Thymus (tissue), 11 donors: Measurements from ENCODE around the gene MARCHF2. TPM values are rescaled to one million over a fixed set of nuclear protein-coding genes. Genes with fewer than 3 reads are reported as not detected.
"Not testable (repeated sequence)": the region's sequence is repeated elsewhere in the genome, so short reads cannot be mapped to it uniquely, and the experiment has no call there.

Experiments
- DNase-seq, 9 donors: peaks; one replicate each; pipeline ENCODE4 v3.0.0-alpha.2; 2013; ENCODE audit warnings: low spot score in 9 of 9, low read depth in 6 of 9, missing footprints in 1 of 9
- H3K27ac ChIP-seq, 2 donors: one replicate each; pipeline ENCODE4 v1.5.1; 2013; ENCODE audit warnings: control low read depth in 1 of 2, low read depth in 1 of 2, low read length in 1 of 2, mild to moderate bottlenecking in 1 of 2, moderate library complexity in 1 of 2
- H3K27me3 ChIP-seq, 2 donors: one replicate each; pipeline ENCODE4 v1.5.1; 2013; ENCODE audit warnings: low read length in 1 of 2; ENCODE audit not compliant: control insufficient read depth in 2 of 2, insufficient read depth in 1 of 2
- H3K36me3 ChIP-seq, 2 donors: one replicate each; pipeline ENCODE4 v1.5.1; 2013; ENCODE audit warnings: low read length in 1 of 2, mild to moderate bottlenecking in 1 of 2, moderate library complexity in 1 of 2; ENCODE audit not compliant: control insufficient read depth in 2 of 2, insufficient read depth in 2 of 2
- H3K4me1 ChIP-seq, 2 donors: one replicate each; pipeline ENCODE4 v1.5.1; 2013; ENCODE audit warnings: low read length in 2 of 2; ENCODE audit not compliant: control insufficient read depth in 2 of 2, insufficient read depth in 2 of 2
- H3K4me3 ChIP-seq, 2 donors: one replicate each; pipeline ENCODE4 v1.5.1; 2013; ENCODE audit warnings: low read length in 2 of 2, control low read depth in 1 of 2, mild to moderate bottlenecking in 1 of 2
- H3K9me3 ChIP-seq, 2 donors: one replicate each; pipeline ENCODE4 v1.5.1; 2013; ENCODE audit warnings: low read length in 1 of 2, mild to moderate bottlenecking in 1 of 2; ENCODE audit not compliant: control insufficient read depth in 2 of 2, insufficient read depth in 1 of 2
- WGBS: extraction: QIAGEN DNeasy Blood & Tissue Kit; methylation state at CpG from one replicate; pipeline ENCODE4 v1.1.7; 2013; 5-methylcytosine and 5-hydroxymethylcytosine counted together
- polyA plus RNA-seq: library from polyadenylated mRNA; stranded (reverse); fragments of 200-250 nt; gene quantifications from one replicate; pipeline ENCODE4 v1.2.3, GENCODE V29; 2013
- total RNA-seq: library from RNA; stranded (reverse); fragments of 120-200 nt; gene quantifications from one replicate; pipeline ENCODE4 v1.2.4, GENCODE V29; 2013
- donor health status: healthy.

Gene MARCHF2
- total and polyA plus RNA-seq, 2 donors = 24.5 to 30.7 TPM

DNA sequence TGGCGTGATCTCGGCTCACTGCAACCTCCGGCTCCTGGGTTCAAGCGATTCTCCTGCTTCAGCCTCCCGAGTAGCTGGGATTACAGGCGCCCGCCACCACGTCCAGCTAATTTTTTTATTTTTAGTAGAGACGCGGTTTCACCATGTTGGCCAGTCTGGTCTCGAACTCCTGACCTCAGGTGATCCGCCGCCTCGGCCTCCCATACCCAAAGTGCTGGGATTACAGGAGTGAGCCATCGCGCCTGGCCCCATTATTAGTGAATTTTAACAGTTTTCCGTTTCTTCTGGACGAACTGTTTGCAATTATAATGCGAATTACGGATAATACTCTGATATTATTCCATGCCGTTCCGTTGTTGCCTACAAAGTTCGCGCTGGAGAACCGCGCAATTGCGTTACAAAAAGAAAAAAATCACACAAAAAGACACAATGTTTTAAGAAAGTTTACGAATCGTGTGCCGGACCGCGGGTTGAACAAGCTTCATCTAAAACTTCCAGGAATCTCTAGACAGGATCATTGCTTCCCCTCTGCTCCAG lies 31.1 kb downstream of the MARCHF2 start:
- not testable (repeated sequence) for DNase-seq, H3K27me3 ChIP-seq, H3K9me3 ChIP-seq
- H3K4me1 ChIP-seq = peaks cover 9 to 38% of the 10 kb centered on the region in 2 donors
- H3K36me3 ChIP-seq = peaks cover under 1 to 29% of the 10 kb centered on the region in 2 donors
- H3K27ac ChIP-seq = peak overlapping the region; percentile 80 to 93
- WGBS = 33% methylated on average over 32 of the region's 32 CpGs
- H3K4me3 ChIP-seq = peak overlapping the region; percentile 79 to 99

DNA sequence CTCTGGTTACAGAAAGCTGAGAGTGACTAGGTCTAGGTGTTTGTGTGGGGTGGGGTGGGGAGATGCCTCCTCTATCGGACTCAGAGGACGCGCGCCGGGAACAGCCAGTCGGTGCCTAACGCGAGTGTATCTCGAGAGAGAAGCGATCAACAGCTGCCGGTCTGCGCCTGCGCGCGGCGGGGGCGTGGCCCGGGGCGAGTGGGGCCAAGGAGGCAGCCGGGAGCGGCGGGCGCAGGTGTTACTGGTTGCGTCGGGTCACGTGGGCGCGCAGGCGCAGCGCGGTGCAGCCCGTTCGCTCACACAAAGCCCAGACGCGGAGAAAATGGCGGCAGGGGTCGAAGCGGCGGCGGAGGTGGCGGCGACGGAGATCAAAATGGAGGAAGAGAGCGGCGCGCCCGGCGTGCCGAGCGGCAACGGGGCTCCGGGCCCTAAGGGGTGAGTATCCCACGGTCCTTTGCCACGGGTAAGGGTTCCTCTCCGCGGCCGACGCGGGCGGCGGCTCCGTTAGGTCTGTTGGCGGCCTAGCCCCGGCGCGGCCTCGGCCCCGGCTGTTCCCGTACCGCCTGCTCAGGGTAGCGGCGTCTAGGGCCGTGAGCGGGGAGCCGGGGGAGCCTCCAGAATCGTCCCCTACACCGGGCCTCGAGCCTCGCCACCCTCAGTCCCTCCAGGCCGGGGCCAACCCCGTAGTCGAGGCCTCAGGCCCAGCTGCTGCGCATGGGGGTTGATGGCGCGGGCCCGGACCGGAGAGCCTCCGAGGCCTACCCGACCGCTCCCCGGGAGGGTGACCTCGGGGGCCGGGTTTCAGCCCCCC lies 31.8 kb downstream of the MARCHF2 start, which contains the start of gene HNRNPM:
Gene HNRNPM, plus strand, starts transcription at position 299 of the 811 bp plus-strand sequence. Its CDS starts 24 bp downstream, at position 323.
- peak; percentile 88 to 99 (median 98) for DNase-seq
- Histone ChIP-seq H3K9me3 (no peaks in the 10 kb centered on the region), H3K4me3 (peak within 1 kb of the TSS; percentile 79 to 99), H3K27ac (peak within 1 kb of the TSS; percentile 81 to 96), H3K36me3 (peaks cover 0 to 33% of the 10 kb centered on the region in 2 donors), H3K4me1 (peaks cover 9 to 41% of the 10 kb centered on the region in 2 donors), H3K27me3 (no peaks in the 10 kb centered on the region)
- WGBS = under 1% methylated on average over 93 of the region's 93 CpGs

DNA sequence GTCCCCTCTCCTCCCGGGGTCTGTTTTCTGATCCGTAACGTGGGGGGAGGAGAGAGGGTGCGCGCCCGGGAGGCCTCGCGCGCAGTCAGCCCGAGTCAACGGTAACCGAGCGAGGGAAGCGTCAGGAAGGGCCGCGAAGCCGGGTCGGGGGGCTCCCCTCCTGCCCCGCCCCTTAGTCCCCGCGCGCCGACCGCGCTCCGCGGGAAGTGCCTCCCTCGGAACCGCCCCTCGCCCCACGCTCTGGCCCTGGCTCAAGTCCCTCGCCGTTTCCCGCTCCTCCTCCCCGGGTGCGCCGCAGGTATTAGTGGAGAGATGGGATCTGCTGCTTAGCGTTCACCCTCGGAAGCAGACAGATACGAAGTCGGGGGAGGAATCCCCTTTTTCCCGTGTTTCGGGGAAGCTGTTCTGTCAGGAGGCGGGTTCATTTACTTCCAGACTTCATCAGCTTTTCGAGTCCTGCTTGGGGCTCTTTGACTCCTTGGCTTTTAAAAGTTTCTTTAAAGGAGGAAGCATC lies 32.4 kb downstream of the MARCHF2 start:
- Histone ChIP-seq H3K27me3 (no peaks in the 10 kb centered on the region), H3K27ac (peak overlapping the region; percentile 81 to 96), H3K9me3 (no peaks in the 10 kb centered on the region), H3K4me1 (peaks cover 9 to 42% of the 10 kb centered on the region in 2 donors), H3K4me3 (peak overlapping the region; percentile 79 to 99), H3K36me3 (peaks cover 0 to 39% of the 10 kb centered on the region in 2 donors)
- DNase-seq = peak in 6 of 9 donors; percentile 34 to 68 (median 40)
- WGBS = under 1% methylated on average over 45 of the region's 45 CpGs

DNA sequence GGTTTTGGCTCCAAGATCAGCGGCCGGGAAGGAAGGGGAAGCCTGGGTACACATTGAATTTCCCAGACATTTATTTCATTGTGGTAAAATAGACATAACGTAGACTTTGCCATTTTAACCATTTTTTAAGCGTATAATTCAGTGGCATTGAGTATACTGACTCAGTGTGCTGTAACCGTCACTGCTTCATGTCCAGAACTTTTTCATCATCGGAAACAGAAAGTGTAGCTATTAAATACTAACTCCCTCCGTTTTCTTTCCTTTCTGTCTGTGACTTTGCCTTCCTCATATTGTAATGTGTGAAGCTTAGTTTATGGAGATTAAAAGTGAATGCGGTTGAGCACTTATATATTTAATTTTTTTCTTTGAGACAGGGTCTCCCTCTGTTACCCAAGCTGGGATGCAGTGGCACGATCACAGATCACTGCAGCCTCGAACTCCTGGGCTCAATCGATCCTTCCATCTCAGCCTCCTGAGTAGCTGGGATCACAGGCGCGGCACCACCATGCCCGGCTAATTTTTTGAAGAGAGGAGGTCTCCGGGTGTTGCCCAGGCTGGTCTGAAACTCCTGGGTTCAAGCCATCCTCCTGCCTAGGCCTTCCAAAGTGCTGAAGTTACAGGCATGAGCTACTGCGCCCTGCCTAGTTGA lies 33.1 kb downstream of the MARCHF2 start:
- WGBS = 54% methylated on average over 16 of the region's 16 CpGs
- Histone ChIP-seq H3K27me3 (no peaks in the 10 kb centered on the region), H3K27ac (peak overlapping the region in 1 of 2 donors; percentile 96), H3K36me3 (peaks cover 0 to 39% of the 10 kb centered on the region in 2 donors), H3K9me3 (no peaks in the 10 kb centered on the region), H3K4me1 (peaks cover 9 to 44% of the 10 kb centered on the region in 2 donors), H3K4me3 (peak overlapping the region; percentile 79 to 99)
- DNase-seq = no peak

DNA sequence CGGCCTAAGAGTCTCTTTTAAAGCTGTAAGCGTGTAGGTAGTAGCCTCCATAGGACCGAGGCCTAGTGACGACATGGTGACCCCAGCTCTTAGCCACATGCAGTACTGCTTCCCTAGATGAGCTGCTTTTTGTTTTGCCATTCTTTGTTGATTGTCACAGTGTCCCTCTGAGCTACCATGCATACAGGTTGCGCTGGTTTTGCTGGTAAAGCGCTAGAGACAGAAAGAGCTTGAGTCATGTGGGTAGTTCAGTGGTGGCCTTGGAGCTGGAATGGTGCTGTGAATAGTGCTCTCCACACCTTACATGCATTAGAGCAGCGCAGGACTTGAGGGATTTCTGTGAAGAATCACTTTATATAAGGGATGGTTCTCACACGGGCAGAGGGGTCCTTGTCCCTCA lies 36.7 kb downstream of the MARCHF2 start:
- Histone ChIP-seq H3K36me3 (peaks cover 29 to 73% of the 10 kb centered on the region in 2 donors), H3K4me3 (no peak overlapping the region), H3K27ac (no peak overlapping the region), H3K27me3 (no peaks in the 10 kb centered on the region), H3K4me1 (peaks cover 18 to 46% of the 10 kb centered on the region in 2 donors), H3K9me3 (no peaks in the 10 kb centered on the region)
- no peak for DNase-seq
- WGBS = 89% methylated on average over 8 of the region's 8 CpGs

DNA sequence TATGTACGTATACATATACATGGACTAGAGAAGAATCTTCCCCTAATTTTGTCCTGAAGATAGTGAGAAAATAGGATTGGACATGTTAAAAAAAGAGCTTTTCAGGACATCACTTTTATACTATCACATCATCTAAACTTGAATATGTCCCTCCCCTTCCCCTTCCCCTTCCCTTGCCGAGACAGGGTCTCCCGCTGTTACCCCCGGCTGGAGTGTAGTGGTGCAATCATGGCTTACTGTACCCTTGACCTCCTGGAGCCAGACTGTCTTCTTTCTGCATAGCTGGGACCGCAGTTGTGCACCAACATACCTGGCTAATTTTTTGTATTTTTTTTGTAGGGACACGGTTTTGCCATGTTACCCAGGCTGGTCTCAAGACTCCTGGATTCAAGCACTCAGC lies 38.3 kb downstream of the MARCHF2 start:
- no peak overlapping the region for H3K27ac ChIP-seq
- 84% methylated on average over 6 of the region's 6 CpGs for WGBS
- no peak for DNase-seq
- H3K9me3 ChIP-seq = no peaks in the 10 kb centered on the region
- H3K4me1 ChIP-seq = peaks cover 16 to 39% of the 10 kb centered on the region in 2 donors
- no peaks in the 10 kb centered on the region for H3K27me3 ChIP-seq
- H3K36me3 ChIP-seq = peaks cover 44 to 84% of the 10 kb centered on the region in 2 donors
- H3K4me3 ChIP-seq = no peak overlapping the region

DNA sequence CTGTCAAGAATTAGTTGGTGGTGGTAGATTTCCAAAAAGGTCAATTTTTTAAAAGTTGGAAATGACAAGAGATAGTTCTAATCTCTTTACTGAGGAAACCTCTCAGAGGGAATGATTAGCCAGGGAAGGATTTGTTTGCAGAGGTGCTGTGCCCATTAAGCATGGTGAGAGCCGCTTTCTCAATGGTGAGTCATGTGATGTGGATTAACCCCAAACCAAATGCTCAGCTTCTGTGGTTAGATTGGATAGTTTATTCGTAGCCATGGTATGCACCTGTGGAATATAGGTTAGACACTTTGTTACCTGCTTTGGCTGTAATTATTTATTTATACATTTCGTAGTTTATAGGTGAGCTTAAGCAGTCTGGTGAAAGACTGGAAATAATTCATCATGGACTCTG lies 38.8 kb downstream of the MARCHF2 start:
- no peaks in the 10 kb centered on the region for H3K27me3 ChIP-seq
- WGBS = 46% methylated on average over 3 of the region's 3 CpGs
- no peak overlapping the region for H3K27ac ChIP-seq
- H3K4me1 ChIP-seq = peaks cover 11 to 35% of the 10 kb centered on the region in 2 donors
- peaks cover 49 to 84% of the 10 kb centered on the region in 2 donors for H3K36me3 ChIP-seq
- no peak for DNase-seq
- no peak overlapping the region for H3K4me3 ChIP-seq
- H3K9me3 ChIP-seq = no peaks in the 10 kb centered on the region

DNA sequence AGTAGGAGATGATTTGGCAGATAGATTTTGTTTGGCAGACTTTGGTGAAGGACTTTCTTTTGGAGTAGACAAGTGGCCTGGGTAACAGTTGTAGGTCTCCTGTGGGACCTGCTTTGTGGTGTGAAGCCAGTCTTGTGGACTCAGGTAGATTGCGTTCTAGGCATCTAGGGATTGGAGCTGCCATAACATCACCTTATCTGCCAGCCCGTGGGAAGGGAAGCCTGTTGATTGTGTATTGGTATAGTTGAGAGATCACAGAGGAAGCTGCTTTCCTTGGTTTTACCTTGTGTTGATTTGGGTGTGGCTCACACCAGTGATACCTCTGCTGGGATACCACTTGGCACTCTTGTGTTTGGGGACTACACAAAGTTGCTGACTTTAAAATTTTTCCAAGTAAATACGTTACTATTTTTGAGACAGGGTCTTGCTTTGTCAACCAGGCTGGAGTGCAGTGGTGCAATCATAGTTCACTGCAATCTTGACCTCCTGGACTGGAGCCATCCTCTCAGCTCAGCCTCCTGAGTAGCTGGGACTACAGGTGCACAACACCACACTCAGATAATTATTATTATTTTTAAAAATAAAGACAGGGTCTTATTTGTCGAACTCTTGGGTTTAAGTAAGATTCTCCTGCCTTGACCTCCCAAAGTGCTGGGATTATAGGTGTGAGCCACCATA lies 39.5 kb downstream of the MARCHF2 start:
- DNase-seq = no peak
- H3K4me3 ChIP-seq = no peak overlapping the region
- WGBS = 94% methylated on average over 4 of the region's 4 CpGs
- no peaks in the 10 kb centered on the region for H3K27me3 ChIP-seq
- peak overlapping the region in 1 of 2 donors; percentile 18 for H3K27ac ChIP-seq
- H3K36me3 ChIP-seq = peaks cover 54 to 85% of the 10 kb centered on the region in 2 donors
- H3K9me3 ChIP-seq = no peaks in the 10 kb centered on the region
- H3K4me1 ChIP-seq = peaks cover 9 to 30% of the 10 kb centered on the region in 2 donors
